ENCODE measurements around the gene KIAA1671. TPM values are rescaled to one million over a fixed set of nuclear protein-coding genes. Genes with fewer than 3 reads are reported as not detected.

Gene KIAA1671
- polyA plus RNA-seq, 1 donor, result 27.1 TPM

DNA sequence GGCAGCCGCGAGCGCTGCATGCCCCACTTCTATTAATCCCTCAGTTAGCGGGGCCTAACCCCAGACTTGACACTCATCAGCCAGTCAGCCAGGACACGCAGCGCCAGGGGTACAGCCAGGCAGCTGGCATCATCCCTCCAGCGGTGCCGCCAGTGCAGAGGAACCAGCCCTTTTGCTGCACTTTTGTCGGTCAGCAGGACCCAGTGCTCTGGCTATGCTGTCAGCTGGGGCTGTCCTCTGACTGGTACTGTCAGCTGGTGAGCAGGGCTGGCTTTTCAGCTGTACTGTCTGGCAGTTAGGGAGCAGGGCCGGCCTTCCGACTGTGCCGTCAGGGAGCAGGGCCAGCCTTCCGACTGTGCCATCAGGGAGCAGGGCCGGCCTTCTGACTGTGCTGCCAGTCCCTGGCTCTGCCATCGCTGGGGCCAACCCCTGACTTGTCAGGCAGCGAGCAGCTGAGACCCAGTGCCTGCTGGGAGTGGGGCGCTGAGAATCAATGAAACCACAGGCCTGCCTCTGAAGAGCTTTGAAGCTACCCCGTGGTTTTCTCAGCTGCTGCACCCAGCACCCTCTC, 115.4 kb downstream of the KIAA1671 start:
- no peak for DNase-seq

DNA sequence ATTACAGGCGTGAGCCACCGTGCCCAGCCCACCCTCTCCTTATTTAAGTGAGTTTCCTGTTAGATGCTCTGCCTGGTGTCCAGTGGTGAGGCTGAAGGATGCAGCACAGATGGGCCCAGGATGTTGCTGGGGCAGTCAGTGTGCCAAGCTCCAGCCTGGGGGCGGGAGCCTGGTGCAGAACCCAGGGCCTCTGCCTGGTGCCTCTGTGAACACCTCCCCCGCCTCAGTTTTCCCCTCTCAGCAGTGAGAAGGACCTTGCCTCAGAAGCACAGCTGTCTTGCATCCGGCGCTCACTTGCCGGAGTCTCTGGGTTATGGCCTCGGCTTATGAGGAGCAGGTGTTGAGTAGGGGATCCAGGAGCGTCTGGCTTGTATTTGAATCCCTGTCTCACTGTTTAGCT, 116.2 kb downstream of the KIAA1671 start:
- DNase-seq, result no peak

DNA sequence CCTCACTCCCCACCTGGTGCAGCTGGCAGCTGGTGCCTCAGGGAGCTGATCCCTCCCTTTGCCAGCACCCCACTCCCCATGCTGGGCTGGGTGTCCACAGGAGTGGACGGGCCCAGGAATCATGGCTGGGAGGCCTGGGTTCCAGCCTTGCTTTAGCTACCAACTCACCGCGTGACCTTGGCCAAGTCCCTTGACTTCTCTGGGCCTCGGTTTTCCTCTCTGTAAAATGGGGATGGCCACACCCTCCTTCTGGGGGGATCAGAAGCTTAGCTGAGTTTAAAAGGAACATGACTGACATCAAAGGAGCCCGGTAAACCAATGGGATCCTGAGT, 116.9 kb downstream of the KIAA1671 start:
- DNase-seq, result no peak

DNA sequence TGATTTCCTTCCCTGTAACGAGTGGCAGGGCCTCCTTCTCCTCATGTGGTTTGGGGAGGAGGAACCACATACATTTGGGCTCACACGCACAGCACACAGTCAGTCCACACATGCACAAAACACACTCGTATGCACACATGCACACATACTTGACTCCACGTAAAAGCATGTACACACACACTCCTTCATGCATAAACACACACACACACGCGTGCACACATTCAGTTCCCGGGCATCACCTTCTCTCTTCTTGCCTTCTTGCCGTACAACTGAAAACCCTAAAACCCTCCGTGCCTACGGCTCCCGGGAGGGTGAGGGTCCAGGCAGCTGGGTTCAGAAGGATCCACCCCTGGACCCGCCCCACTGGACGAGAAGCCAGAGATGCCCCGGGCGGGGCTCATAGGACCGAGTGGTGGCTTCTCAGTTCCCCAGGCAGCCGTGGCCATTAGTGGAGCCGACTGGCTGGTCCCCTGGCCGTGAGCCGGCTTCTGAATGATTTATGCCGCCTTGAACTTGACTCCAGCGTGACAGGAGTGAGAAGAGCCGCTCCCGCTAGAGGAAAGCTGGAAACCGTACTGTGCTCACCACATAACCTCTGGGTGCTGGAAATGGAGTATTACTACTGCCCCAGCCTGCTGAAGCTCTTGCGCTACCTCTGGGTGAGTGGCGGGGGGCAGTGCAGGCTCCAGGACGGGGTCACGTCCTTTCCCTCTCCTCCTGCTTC, 117.4 kb downstream of the KIAA1671 start:
- DNase-seq, result peak; percentile 58

DNA sequence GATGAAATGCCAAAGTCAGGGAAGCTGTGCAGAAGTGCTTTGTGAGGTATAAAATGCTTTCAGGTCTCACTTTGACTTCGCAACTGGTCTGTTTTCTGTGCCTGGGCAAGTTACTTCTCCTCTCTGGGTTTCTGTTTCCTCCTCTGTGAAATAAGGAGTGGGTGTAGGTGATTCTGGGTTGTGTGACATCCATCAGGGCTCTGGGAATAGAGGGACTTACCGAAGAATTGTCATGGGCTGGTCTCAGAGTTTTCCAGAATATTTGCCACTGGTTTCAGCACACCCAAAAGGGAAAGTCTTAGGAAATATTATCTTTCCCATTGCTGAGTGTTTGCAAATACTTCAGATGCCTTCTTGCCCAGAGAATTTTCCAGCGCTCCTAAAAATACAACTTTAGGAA, 118.4 kb downstream of the KIAA1671 start:
- DNase-seq, result no peak

DNA sequence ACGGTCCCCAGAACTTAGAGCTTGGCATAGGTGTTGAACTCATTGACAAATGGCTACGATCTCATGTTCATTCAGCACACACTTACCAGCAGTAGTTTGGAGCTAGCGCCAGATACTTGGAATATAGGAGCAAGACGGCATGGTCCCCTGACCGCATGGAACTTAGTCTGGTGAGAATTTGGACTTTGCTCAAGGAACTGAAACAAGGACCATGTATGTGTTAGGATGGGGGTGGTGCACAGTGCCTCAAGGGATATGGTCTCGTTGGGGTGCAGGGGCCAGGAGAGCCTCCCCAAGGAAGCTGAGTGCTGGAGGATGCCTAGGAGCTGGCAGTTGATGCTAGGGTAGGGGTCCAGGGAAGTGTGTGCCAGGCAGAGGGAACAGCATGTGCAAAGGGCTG, 119.2 kb downstream of the KIAA1671 start:
- DNase-seq, result no peak

DNA sequence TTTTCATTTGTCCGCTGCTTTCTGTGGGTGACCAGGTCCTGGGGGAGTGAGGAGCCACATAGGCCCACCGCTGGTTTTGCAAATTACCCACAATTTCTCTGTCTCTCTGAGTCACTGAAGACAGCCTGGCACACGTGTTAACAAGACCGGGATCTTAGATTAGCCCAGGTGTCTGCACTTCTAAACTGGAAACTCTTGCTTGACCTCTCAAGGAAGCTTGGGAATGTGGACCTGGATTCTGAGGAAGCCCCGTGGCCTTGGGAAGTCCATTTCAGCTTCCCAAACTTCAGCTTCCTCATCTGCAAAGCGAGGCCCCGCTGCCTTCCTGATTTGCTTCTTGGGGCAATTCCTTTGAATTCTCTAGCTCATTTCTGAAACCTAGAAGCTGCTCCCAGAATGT, 119.9 kb downstream of the KIAA1671 start:
- DNase-seq, result no peak

DNA sequence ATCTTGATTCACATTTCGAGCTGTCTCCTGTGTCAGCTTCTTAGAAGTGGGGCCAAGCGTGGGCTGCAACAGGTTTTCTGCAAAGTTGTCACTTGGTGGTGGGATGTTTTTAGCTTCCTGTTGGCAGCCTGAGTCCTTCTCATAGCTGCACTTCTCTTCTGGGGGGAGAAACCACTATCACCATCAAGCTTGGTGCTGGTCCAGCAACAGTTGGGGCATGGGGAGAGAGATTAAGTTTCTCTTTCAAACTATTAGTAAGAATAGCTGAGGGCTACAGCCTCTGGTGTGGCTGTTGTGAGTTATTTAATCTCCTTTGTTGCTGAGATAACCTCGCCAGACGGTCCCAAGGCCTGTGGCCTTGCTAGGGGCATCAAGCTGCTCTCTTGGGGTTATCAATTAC, 123.8 kb downstream of the KIAA1671 start:
- no peak for DNase-seq

DNA sequence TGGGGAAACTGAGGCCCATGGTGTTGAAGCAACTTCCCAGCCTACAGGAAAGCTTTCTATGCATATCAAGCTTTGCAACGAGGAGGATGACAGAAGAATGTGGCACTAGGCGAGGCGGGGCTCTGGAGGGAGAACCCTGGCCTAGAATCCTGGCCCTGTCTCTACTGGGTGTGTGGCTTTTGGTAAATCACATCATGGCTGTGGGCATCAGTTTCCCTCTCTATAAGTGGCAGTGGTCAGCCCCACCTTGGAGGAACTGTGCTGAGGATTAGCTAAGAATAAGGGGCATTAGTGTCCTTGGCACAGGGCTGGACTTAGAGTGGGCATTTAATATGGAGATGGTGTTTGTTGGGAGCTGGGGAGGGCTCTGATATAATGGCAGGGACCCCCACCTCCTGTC, 124.5 kb downstream of the KIAA1671 start:
- DNase-seq, result no peak

DNA sequence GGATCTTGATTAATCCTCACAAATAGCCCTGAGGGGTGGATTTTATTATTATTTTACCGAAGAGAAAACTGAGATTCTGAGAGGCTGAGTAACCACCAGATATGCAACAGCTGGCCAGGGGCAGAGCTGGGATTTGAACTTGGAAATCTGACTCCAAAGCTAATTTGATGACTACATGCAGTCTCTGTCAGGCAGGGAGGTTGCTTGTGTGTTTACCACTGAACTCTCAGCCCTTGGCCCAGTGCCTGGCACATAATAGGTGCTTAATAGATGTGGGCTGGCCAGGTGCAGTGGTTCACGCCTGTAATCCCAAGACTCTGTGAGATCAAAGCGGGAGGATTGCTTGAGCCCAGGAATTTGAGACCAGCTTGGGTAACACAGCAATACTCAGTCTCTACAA, 125.4 kb downstream of the KIAA1671 start:
- no peak for DNase-seq

DNA sequence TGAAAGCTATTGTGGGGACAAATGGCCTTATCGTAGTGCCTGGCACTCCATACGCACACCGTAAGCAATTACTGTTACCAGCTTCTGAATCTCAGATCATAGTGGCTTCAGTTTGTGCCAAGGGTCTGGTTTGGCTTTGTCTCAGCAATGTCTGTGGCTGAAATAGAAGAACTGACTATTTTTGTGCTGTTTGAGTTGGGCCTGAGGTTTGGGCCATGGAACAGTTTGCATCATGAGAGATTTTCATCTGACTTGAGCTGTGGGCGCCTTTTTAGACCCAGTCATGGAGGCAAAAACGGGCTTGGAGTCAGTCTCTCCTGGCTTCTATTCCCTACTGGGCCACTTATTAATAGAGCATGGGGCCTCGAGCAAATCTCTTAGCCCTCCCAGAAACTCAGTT, 126.1 kb downstream of the KIAA1671 start:
- DNase-seq, result no peak

DNA sequence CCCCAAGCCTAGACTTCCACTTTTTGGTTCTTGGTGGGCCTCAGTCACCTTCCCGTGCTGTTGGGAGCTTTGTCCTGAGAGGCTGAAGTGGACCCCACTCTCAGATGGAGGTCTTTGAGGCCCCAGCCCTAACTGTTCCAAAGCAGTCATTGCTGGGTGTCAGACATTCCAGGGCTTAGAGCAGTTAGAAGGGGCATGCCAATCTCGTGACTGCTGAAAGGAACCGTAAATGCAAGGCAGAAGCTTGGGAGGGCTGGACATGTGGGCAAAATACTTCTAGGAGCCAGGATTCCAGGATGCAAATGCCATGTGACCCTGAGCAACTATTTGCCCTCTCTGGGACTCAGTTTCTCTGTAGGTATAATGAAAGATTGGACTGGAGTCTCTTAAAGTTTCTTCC, 128.3 kb downstream of the KIAA1671 start:
- DNase-seq, result no peak

DNA sequence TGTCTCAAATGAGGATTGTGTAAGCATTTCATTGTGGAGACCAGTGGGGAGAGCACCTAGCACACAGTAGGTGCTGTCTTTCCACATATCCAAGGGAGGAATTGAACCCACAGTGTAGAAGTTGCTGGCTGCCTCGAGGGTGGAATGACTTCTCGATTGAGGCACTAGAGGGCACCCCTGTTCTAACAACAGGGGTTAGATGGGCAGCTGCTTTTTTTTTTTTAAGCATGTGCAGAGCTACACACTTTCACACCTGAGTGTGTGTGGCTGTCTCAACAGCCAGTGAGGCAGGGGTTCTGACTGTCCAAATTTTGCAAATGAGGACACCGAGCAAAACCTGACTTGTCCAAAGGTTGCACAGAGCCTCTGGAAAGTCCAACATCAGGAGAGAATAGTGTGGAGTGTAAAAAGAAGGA, 128.9 kb downstream of the KIAA1671 start:
- no peak for DNase-seq

DNA sequence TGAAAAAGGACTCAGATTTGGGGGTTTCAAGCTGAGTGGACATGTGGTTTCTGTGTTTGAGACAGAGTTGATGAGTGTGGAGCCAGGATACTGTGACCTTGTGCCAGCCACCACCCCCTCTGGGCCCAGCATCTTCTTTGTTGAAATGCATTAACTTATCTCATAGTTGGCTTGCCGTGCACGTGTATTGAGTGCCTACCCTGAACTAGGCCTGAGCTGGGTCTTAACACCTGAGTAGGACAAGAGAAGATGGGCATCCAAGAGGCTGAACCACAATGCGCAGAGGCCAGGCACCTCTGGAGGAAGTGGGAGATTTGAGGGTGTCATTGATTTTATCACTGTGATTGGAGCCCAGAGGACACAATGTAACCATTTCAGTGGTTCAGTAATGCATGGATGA, 129.6 kb downstream of the KIAA1671 start:
- no peak for DNase-seq

DNA sequence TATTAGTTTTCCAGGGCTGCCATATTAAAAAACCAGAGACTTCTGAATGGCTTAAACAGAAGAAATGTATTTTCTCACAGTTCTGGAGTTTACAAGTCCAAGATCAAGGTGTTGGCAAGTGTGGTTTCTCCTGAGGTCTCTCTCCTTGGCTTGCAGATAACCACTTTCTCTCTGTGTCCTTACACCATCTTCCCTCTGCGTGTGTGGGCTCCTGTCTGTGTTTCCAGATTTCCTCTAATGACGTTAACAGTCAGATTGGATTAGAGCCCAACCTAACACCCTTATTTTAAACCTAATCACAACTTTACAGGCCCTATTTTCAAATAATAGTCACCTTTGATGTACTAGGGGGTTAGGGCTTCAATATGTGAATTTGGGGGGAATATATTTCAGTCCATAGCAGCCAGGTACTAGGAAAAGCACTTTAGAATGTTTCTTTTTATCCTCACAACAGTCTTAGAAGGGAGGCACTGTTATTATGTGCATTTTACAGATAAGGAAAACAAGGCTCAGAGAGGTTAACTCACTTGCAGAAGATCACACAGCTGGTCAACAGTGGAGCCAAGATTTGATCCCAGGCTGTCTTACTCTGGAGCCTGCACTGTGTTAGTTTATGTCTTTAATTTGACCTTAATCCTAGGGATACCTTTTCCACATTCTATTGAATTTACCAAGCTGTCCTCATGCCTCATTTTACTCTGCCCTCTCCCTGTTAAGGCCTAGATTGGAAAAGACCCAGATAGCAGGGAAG, 130.7 kb downstream of the KIAA1671 start:
- DNase-seq, result no peak

DNA sequence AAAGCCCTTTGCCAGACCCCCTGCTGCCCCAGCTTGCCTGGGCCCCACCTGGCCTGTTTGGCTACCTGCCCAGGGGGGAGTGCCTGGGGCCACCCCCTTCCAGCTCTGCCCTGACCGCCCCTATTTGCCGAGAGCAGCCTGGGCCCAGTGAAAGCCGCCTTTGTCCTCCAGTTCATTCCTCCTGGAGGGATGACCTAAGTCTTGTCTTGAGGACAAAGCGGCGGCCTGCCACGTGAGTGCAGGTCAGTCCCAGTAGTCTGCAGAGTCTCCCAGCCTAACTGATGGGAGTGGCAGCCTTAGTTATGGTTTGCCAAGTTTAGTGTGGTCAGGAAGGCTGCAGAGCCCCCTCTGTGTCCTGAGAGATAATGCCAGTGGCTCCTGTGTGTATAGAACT, 131.3 kb downstream of the KIAA1671 start:
- no peak for DNase-seq

DNA sequence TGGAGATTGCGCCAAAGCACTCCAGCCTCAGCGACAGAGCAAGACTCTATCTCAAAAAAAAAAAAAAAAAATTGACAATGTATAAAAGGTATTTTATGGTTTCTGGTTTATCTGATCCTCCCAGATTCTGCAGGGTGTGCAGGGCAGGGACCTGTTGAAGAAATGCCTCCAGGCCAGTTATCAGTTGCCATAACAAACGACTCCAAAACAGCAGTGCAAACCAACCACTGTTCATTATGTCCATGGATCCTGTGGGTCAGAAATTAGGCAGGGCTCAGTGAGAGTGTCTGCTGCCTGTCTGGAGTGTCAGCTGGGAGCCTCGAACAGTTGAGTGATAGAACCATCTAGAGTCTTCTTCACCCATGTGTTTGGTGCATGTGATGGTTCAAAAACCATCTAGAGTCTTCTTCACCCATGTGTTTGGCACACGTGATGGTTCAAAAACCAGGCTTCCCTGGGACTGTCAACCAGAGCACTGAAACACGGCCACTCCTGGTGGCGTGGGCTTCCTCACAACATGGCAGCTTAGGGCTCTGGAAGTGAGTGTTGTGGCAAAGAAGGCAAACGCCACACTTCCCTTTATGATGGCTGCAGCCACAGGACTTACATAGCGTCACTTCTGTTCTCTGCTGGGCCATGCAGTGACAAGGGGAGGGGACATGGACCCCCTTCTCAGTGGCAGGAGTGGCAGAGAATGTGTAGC, 132.0 kb downstream of the KIAA1671 start:
- DNase-seq, result no peak

DNA sequence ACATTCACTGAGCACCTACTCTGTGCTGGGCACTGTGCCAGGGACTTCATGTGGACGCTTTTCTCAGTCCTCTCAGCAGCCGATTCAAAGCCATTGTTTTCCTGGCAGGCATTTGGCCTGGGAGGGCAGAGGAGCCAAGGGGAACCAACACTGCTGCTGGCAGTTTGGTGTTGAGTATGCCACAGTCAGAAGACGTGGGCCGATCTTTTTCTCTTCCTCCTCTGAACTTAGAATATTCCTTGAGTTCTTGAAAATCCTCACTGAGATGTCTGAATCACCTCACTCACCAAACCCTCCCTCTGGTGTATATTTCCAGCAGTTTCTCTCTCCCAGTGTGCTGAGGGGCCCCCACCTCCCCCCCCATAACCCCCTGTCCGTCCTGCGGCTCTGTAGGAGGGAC, 132.6 kb downstream of the KIAA1671 start:
- no peak for DNase-seq

DNA sequence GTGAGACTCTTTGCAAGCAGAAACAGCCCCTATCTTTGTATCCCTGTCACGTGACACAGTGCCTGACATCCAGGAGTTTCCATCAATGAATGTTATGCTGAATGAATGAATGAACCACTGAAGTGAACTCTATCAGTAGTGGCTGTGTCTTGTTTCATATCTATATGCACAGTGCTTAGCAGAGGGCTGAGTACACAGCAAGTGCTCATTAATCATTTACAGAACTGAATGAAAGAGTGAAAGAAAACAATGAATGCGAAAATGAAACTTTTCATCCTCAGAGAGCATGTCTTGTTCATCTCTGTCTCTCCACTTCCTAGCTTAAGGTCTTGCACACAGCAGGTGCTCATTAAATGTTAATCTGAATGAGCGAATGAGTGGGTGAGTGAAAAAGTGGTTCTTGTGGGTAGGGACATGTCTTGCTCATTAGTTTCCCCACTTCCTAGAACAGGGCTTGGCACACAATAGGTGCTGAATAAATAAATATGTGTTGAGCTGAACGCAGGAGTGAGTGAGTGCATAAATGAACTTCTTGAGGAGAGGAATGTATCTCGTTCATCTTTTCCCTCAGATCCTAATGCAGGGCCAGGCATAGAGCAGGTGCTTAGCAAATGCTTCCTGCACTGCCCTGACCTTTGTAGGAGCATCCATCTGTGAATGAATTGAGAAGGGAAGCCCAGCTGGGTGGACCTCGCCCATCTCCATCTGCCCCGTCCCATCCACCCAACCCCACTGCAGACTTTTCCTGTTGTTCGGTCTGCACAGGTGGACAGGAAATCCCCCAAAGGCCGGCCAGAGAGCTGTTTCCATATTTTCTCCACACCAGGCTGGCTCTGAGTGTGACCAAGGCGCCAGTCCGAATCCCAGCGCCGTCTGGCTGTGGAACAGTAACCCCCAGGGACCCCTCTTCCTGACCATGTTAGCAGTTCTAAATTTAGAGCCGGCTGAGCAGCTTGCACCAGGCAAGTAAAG, 133.7 kb downstream of the KIAA1671 start:
- DNase-seq, result peak; percentile 30

DNA sequence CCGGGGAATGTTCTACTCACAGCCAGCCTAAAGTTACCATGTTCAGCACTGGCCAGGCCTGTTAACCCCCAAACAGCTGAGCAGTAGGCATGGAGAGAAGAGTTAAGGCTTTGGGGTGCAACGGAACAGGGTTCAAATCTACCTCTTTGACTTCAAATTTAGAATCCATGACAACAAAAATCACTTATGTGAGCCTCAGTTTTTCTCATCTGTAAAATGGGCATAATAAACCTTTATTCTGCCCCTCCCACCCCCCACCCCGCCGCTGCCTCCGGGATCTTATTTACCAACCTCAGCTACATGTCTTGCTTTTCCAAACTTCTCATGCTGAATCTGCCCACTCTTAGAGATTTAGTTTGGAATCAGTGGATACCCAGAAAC, 134.4 kb downstream of the KIAA1671 start:
- DNase-seq, result no peak

DNA sequence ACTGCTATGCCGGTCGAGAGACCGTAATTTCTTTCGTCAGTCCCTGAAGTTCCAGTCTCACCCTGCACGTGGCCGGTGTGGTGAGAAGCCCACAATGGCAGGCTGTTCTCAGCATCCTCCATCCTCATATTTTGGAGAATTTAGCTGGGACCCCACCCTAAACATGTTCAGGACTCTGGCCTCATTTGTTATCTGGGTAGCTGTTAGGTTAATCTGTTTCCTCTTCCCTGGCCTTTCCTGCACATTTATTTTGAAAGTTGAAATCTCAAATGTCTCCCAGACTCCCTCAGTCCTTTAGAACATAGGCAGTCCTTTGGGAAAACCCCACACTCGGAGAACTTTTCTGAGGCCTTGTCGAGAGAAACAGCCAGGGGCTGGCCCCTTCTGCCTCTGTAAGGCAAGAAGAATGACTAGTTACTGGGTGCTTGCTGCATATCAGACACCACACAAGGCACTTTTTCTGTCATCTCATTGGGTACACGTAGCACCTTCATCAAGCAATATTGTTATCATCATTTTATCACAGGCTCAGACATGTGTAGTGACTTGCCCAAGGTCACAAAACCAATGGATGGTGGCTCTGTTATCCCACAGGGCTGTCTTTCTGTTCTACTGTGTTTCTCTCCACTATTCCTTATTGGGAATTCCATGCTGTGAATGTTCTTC, 137.8 kb downstream of the KIAA1671 start:
- DNase-seq, result no peak
